AG09309 (cell line): ENCODE results near the gene LVRN.

ENCODE experiments used
- DNase-seq: peaks from one replicate; pipeline ENCODE4 v3.0.0-alpha.2; 2010; ENCODE audit warnings: low read depth
- H3K4me3 ChIP-seq: 2 replicates; pipeline ENCODE4 v1.5.1; 2011; ENCODE audit warnings: mild to moderate bottlenecking, low read depth, low read length, moderate library complexity; ENCODE audit not compliant: control insufficient read depth
- CTCF ChIP-seq: IDR thresholded peaks from 2 replicates; pipeline ENCODE4 v1.5.1; 2011; ENCODE audit warnings: mild to moderate bottlenecking, low read depth, low read length, inconsistent platforms; ENCODE audit not compliant: insufficient read depth, control insufficient read depth; ENCODE audit errors: missing control alignments

The LVRN gene

GRCh38 chr5:115947260-115947659 lies 15.0 kb upstream of the LVRN start:
- no peak for TF ChIP-seq CTCF
- no peak overlapping the region for H3K4me3 ChIP-seq
- DNase-seq: no peak

DNA sequence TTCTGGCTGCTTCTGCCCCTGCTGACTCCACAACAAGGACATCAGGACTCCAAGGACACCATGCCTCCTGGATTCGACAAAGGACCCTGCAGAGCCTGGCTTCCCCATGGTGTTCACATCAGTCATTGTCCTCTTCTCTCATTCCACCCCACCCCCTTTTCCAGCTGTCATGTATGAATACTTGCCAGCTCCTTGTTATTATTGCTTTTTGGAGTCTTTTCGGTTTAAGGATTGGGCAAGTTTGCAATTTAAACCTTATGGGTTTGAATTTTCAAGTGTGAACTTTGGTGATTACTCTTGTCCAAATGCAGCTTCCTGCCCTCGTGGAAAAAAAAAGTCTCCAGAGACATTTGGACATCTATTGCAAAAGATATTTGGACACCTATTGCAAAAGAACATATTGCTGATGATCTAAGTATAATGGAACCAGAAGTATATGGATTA lies 14.2 kb upstream of the LVRN start:
- DNase-seq: peak; percentile 52
- TF ChIP-seq CTCF: no peak
- no peak overlapping the region for H3K4me3 ChIP-seq

DNA sequence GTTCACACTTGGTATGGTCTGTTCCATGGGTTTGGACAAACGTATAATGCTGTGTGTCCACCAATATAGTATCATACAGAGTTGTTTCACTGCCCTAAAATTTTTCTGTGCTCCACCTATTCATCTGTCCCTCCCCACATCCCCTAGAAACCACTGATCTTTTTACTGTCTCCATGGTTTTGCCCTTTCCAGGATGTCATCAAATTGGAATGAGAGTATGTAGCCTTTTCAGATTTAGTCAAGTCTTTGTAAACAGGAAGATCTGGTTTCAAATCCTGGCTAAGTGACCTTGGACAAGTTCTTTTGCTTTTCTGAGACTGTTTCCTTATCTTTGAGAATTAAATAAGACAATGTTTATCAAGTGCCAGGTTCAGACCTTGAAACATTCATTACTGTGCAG lies 13.2 kb upstream of the LVRN start:
- DNase-seq: no peak
- H3K4me3 ChIP-seq: no peak overlapping the region
- no peak for TF ChIP-seq CTCF

GRCh38 chr5:115952588-115952987 lies 9.7 kb upstream of the LVRN start:
- no peak overlapping the region for H3K4me3 ChIP-seq
- no peak for DNase-seq
- no peak for TF ChIP-seq CTCF

DNA sequence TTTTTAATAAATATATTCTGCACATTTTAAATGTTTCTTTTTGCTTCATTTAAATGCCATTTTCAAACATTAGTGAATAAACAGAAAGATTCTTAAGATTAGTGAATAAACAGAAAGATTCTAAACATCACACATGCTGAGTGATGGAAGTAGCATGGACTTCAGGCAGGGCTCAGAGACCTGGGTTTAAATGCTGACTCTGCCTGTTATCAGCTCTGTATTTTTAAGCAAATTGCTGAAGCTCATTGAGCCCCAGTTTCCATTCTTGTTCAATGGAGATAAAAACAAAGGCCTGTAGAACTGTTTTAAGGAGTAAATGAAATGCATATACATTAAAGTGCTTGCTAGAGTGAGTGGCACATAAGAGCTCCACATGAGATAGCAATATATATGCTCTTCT lies 8.1 kb upstream of the LVRN start:
- DNase-seq: no peak
- no peak overlapping the region for H3K4me3 ChIP-seq

GRCh38 chr5:115956957-115957356 lies 5.3 kb upstream of the LVRN start:
- no peak overlapping the region for H3K4me3 ChIP-seq
- DNase-seq: no peak
- no peak for TF ChIP-seq CTCF

More for the DNA sequence above, 8.1 kb upstream of the LVRN start:
- TF ChIP-seq CTCF: no peak

DNA sequence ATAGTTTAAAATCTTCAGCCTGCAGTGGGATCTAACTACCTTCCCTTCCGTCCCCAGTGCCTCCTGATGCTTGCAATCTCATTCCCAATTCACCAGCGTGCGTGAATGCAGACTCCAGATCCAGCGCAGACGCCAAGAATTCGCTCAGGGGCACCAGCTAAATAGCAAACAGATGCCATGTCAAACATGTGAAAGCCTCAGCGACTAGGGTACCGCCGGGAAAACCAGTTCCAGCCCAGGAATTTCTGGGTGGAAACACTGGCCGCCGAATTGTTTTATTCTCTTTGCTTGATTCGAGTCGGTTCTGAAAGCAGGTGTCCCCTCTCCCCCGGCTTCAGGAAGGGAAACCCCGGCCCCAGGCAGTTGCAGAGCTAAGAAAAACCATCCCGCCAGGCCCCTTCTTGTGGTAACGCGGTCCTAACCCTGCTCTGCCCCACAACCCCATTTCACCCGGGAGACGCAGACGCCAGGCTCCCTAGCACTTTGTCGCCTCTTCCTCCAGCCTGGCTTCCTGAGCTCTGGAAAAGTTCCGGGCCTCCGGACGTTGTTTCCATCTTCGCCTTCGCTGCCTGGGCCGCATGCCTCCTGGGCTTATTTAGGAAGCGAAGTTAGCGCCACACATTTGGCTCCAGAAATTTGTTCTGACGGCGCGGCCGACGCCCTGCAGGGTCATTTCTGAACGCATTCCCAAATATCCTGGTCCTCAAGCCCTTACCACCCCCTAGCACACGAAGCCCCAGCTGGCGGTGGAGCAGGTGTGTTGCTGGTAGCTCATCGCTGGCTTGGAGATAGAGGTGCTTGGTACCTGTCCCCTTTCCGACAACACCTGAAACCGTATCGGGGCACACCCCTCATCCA lies 665 bp upstream of the LVRN start:
- peak; percentile 18 for DNase-seq
- TF ChIP-seq CTCF: no peak
- peak overlapping the region; percentile 38 for H3K4me3 ChIP-seq
